OCI-LY1 (cell line): ENCODE results near the gene USF1.
"Not testable (repeated sequence)": the region's sequence is repeated elsewhere in the genome, so short reads cannot be mapped to it uniquely, and the experiment has no call there.

Source experiments
- H2AFZ ChIP-seq: fragments of 200-600 bp; sonication (generic), shearing (Covaris generic); 2 replicates; pipeline ENCODE4 v1.6.0; 2014; ENCODE audit warnings: antibody characterized with exemption, mild to moderate bottlenecking, low read length
- H3F3A ChIP-seq: fragments of 200-600 bp; sonication (generic), shearing (Covaris generic); 2 replicates; pipeline ENCODE4 v1.6.0; 2014; ENCODE audit warnings: mild to moderate bottlenecking, antibody characterized with exemption, low read length, moderate library complexity; ENCODE audit not compliant: insufficient read depth
- H3K27ac ChIP-seq: fragments of 200-600 bp; sonication (generic); 2 replicates; pipeline ENCODE4 v1.5.1; 2014; ENCODE audit warnings: low read length, mixed run types, mild to moderate bottlenecking, low read depth; ENCODE audit not compliant: poor library complexity, severe bottlenecking
- H3K27me3 ChIP-seq: fragments of 200-600 bp; sonication (generic); 2 replicates; pipeline ENCODE4 v1.6.0; 2014; ENCODE audit warnings: antibody characterized with exemption, mild to moderate bottlenecking, low read length, moderate library complexity; ENCODE audit not compliant: insufficient read depth
- H3K36me3 ChIP-seq: fragments of 200-600 bp; sonication (generic); 2 replicates; pipeline ENCODE4 v1.6.1; 2014; ENCODE audit warnings: mild to moderate bottlenecking, antibody characterized with exemption, low read length, moderate library complexity, mixed read lengths; ENCODE audit not compliant: insufficient read depth
- H3K4me1 ChIP-seq: fragments of 200-600 bp; sonication (generic); 2 replicates; pipeline ENCODE4 v1.5.1; 2014; ENCODE audit warnings: mild to moderate bottlenecking, low read length, moderate library complexity; ENCODE audit not compliant: insufficient read depth, severe bottlenecking
- H3K4me2 ChIP-seq: fragments of 200-600 bp; sonication (generic), shearing (Covaris generic); 2 replicates; pipeline ENCODE4 v1.6.1; 2014; ENCODE audit warnings: low read length
- H3K4me3 ChIP-seq: fragments of 200-600 bp; sonication (generic); 2 replicates; pipeline ENCODE4 v1.5.1; 2014; ENCODE audit warnings: low read length, low read depth, mild to moderate bottlenecking, mixed read lengths; ENCODE audit not compliant: poor library complexity, severe bottlenecking
- H3K79me2 ChIP-seq: fragments of 200-600 bp; shearing (Covaris generic); 2 replicates; pipeline ENCODE4 v1.6.1; 2016; ENCODE audit warnings: mixed run types, low read length, mixed read lengths; ENCODE audit not compliant: insufficient read depth
- H3K9ac ChIP-seq: fragments of 200-600 bp; sonication (generic), shearing (Covaris generic); 2 replicates; pipeline ENCODE4 v1.6.1; 2014; ENCODE audit warnings: mild to moderate bottlenecking, low read length, mixed read lengths
- H3K9me2 ChIP-seq: fragments of 200-600 bp; sonication (generic), shearing (Covaris generic); 2 replicates; pipeline ENCODE4 v1.6.1; 2014; ENCODE audit warnings: low read depth, mild to moderate bottlenecking, low read length, mixed read lengths
- H3K9me3 ChIP-seq: fragments of 200-600 bp; shearing (Covaris generic); 2 replicates; pipeline ENCODE4 v1.6.1; 2014; ENCODE audit warnings: low read length, mixed read lengths
- H4K20me1 ChIP-seq: fragments of 200-600 bp; sonication (generic), shearing (Covaris generic); 2 replicates; pipeline ENCODE4 v1.6.0; 2016; ENCODE audit warnings: mild to moderate bottlenecking, low read length; ENCODE audit not compliant: insufficient read depth
- CTCF ChIP-seq: fragments of 200-600 bp; sonication (generic), shearing (Covaris generic); IDR thresholded peaks from 2 replicates; pipeline ENCODE4 v1.5.1; 2017; ENCODE audit warnings: mild to moderate bottlenecking, antibody characterized with exemption, low read length, moderate library complexity, mixed read lengths
- EZH2 ChIP-seq: fragments of 200-600 bp; sonication (generic), shearing (Covaris generic); IDR thresholded peaks from 2 replicates; pipeline ENCODE4 v1.8.0; 2017; ENCODE audit warnings: borderline replicate concordance, mixed run types, mild to moderate bottlenecking, antibody characterized with exemption, low read length, moderate library complexity, mixed read lengths

Gene USF1

GRCh38 chr1:160997323-160998038 is 48.3 kb downstream of the USF1 start:
- no peaks in the 10 kb centered on the region for H4K20me1 ChIP-seq
- no peak overlapping the region for H3K4me3 ChIP-seq
- TF ChIP-seq CTCF: peak; percentile 66
- TF ChIP-seq EZH2: no peak
- H3K79me2 ChIP-seq: no peaks in the 10 kb centered on the region
- 0 out of 2 replicates have a peak, but pooled peaks cover 2% of the 10 kb centered on the region for H3F3A ChIP-seq
- no peaks in the 10 kb centered on the region for H3K9me3 ChIP-seq
- no peaks in the 10 kb centered on the region for H3K27me3 ChIP-seq
- H3K36me3 ChIP-seq: peaks cover 47% of the 10 kb centered on the region; the same call in 1 of the 2 replicates
- no peak overlapping the region for H3K27ac ChIP-seq
- H3K4me2 ChIP-seq: no peak overlapping the region
- no peak overlapping the region for H2AFZ ChIP-seq
- H3K4me1 ChIP-seq: no peaks in the 10 kb centered on the region
- no peak overlapping the region for H3K9ac ChIP-seq
- no peaks in the 10 kb centered on the region for H3K9me2 ChIP-seq

DNA sequence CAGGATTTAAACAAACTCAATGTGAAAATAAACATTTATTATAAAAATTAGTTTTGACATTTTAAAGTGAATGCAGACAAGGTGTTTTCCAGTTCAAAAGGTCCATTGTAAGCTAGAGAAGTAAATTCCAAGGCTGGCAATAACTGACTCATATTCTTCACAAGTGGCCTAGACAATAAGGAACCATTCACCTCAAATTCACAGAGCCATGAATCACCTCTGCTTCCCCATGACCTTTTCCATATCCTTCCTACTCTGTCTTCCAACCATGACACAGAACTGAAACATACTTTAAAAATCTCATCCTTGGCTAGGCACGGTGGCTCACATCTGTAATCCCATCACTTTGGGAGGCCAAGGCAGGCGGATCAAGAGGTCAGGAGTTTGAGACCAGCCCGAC is 49.6 kb downstream of the USF1 start:
- no peaks in the 10 kb centered on the region for H3K4me1 ChIP-seq
- no peak overlapping the region for H3K4me3 ChIP-seq
- H3K9me2 ChIP-seq: no peaks in the 10 kb centered on the region
- no peaks in the 10 kb centered on the region for H4K20me1 ChIP-seq
- TF ChIP-seq CTCF: no peak
- TF ChIP-seq EZH2: no peak
- H3K36me3 ChIP-seq: peaks cover 44% of the 10 kb centered on the region; the same call in 1 of the 2 replicates
- no peak overlapping the region for H3K27ac ChIP-seq
- no peaks in the 10 kb centered on the region for H3K27me3 ChIP-seq
- H3K79me2 ChIP-seq: no peaks in the 10 kb centered on the region
- no peak overlapping the region for H3K9ac ChIP-seq
- H2AFZ ChIP-seq: no peak overlapping the region
- no peaks in the 10 kb centered on the region for H3F3A ChIP-seq
- no peaks in the 10 kb centered on the region for H3K9me3 ChIP-seq
- H3K4me2 ChIP-seq: no peak overlapping the region

DNA sequence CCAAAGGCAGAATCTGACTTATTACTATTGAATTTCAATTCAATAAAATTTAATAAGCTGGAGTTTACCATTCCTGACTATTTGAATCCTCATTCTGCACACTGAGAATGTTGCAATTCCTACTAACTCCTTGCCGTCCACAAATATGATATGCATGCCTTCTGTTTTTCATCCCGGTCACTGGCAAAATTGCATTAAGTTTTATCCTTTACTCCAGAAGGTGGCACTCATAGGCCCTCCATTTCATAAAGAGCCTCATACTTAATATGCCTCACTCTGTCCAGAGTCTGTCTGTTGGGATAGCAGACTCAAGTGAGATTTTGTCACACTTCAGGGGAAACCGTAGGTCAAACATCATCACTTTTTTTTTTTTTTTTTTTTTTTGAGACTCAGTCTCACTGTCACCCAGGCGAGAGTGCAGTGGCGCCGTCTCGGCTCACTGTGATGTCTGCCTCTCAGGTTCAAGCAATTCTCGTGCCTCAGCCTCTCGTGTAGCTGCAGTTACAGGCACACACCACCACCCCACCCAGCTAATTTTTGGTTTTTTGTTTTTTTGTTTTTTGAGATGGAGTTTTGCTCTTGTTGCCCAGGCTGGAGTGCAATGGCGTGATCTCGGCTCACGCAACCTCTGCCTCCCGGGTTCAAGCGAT is 52.1 kb downstream of the USF1 start:
- no peak for TF ChIP-seq EZH2
- TF ChIP-seq CTCF: peak; percentile 47; the same call in 1 of the 2 replicates
- H3K9me3 ChIP-seq: no peaks in the 10 kb centered on the region
- no peak overlapping the region for H3K4me3 ChIP-seq
- no peaks in the 10 kb centered on the region for H3K79me2 ChIP-seq
- H3K27ac ChIP-seq: no peak overlapping the region
- 0 out of 2 replicates have a peak, but pooled peaks cover 1% of the 10 kb centered on the region for H3F3A ChIP-seq
- no peaks in the 10 kb centered on the region for H4K20me1 ChIP-seq
- peaks cover 3% of the 10 kb centered on the region for H3K4me1 ChIP-seq
- peaks cover 21% of the 10 kb centered on the region; the same call in 1 of the 2 replicates for H3K36me3 ChIP-seq
- no peaks in the 10 kb centered on the region for H3K9me2 ChIP-seq
- no peaks in the 10 kb centered on the region for H3K27me3 ChIP-seq
- no peak overlapping the region for H3K9ac ChIP-seq
- no peak overlapping the region for H3K4me2 ChIP-seq
- no peak overlapping the region for H2AFZ ChIP-seq

DNA sequence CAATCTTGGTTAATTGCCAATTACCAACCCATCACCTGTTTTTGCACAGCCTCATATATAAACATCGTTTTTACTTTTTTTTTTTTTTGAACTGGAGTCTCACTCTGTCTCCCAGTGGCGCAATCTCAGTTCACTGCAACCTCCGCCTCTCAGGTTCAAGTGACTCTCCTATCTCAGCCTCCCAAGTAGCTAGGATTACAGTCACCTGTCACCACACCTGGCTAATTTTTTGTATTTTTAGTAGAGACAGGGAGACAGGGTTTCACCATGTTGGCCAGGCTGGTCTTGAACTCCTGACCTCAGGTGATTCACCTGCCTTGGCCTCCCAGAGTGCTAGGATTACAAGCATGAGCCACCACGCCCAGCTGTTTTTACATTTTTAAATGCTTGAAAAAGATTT is 53.7 kb downstream of the USF1 start:
- H4K20me1 ChIP-seq, H3K79me2 ChIP-seq, H3K9me3 ChIP-seq, H3K27me3 ChIP-seq, H3K4me2 ChIP-seq, H3K9me2 ChIP-seq, H3K36me3 ChIP-seq, H3K27ac ChIP-seq, H2AFZ ChIP-seq, H3F3A ChIP-seq, H3K9ac ChIP-seq, H3K4me1 ChIP-seq, H3K4me3 ChIP-seq: not testable (repeated sequence)
